HG03060 (cell line): ENCODE results near the gene BICD1.

Source experiments
- ATAC-seq: cut with Tn5 transposase; IDR thresholded peaks from one replicate; pipeline ENCODE4 v1.9.1; 2021; ENCODE audit warnings: low read depth, moderate number of reproducible peaks; ENCODE audit not compliant: unreplicated experiment

BICD1 gene

DNA sequence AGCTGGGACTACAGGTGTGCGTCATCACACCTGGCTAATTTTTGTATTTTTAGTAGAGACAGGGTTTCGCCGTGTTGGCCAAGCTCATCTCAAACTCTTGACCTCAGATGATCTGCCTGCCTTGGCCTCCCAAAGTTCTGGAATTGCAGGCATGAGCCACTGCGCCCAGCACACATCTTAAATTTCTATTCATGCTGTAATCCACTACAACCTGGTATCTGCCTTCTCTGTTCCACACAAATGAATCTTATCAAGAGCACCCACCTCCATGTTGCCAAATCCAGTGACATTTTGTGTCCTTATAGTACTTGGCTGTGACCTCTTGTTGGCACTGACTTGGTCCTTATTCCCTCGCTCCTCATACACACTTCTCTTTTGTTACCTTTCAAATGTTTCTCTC is 5.8 kb upstream of the BICD1 start:
- ATAC-seq: no peak

DNA sequence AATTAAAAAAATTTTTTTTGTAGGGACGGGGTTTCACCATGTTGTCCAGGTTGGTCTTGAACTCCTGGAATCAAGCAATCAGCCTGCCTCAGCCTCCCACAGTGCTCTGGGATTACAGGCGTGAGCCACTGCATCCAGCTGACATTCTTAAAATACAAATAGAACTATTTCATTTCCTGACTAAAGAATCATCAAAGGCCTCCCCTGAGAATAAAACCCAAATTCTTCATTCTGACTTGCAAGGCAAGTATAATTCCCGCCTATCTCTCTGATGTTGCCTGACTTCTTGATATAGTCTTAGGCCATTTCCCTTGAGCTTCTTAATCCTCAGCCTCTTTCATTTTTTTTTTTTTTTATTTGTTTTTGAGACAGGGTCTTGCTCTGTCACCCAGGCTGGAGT is 4.4 kb upstream of the BICD1 start:
- ATAC-seq: no peak

DNA sequence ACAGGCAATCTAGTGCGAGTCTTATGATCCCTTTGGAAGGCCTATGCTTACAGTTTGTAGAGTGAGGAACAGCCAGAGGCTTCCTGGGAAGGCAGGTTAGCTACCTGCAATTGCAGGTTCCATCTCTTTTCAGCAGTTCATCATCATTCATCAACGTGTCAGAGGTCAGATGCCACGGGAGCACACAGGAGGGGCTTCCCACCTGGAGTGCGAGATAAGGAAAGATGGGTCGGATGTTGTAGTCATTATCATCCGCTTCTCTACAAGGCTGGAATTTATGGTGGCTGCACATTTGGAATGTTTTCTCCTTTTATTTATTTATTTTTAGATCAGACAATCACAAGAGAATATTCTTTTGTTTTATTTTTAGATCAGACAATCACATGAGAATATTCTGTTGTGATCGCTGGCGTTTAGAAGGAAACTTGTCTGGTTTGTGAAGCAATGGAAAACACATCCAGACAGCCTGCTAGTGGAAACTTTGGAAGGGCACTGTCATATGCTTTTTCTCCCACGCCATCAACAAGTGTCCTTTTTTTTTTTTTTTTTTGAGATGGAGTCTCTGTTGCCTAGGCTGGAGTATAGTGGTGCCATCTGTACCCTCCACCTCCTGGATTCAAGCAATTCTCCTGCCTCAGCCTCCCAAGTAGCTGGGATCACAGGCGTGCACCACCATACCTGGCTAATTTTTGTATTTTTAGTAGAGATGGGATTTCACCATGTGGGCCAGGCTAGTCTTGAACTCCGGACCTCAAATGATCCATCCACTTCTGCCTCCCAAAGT is 1.9 kb upstream of the BICD1 start:
- ATAC-seq: no peak

DNA sequence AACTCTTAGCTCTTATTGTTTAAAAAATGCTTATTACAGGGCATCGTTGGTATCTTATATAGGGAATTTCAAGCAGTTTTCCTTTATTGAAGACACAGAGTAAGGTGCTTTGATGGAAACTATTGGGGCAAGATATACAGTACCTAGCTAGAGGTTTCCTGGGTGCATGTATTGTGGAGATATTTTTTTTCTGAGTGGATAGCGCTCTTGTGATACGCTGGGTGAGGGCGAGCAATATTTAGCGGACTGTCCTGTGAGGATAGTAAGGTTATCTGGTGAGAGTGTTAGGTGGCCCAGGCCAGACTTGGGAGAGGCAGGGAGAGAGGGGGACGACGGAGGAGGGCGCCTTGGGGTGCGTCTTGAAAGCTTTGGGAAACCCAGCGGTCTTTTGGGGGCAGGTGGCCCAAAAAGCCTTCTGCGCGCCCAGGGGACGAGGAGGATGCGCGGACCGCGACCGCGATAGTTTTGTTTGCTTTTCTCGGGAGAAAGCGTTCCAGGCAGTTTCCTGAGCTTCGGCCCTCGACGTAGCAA is 596 bp upstream of the BICD1 start:
- ATAC-seq: no peak

DNA sequence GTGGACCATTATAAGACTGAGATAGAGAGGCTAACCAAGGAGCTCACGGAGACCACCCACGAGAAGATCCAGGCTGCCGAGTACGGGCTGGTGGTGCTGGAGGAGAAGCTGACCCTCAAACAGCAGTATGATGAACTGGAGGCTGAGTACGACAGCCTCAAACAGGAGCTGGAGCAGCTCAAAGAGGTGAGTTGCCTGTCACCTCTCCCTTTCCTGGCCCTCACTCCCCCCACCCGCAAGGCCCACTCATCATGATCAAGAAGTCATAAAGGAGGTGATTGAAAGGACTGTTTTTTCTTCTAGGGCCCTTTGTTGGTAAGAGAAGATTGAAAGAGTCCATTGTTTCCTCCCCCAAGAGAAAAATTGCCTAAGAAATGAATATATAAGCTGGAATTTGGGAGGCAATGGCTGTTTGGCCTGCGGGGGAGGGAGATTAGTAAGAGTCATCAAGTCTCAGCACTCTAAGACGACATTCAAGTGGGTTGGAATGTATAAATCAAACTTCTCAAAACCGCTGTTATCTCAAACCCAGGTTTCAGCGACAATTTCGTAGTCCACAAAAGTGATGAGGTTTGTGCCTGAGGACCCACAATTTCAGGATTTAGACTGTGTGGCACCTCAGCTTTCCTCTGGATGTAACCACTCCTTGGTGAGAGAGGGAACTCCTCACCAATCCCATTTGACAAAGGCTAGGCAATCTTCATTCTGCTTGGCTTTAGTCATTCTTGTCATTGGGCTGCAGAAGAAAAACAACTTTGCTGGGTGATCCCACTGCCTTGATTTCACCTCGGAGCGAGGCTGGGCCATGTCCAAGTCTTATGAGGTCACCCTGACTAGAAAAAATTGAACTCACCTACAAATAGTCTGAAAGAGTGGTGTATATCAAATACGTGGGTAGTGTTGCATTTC is 966 bp downstream of the BICD1 start:
- no peak for ATAC-seq

DNA sequence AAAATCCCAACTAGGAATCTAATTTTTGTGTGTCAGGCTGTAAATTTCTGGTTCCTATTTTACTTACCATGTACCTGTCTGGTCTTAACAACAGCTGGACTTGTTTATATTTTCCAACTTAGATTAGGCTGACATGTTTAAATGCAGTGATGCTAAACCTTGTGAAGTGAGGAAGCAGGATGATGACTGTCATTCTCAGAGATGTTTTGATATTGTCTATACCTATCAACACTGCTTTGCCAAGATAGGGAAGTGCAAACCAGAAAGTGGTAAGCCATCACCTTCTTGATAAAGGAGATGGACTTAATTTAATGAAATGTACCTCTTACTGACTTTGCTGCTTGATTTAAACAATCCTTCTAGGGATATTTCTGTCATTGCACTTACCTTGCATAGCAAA is 2.1 kb downstream of the BICD1 start:
- ATAC-seq: no peak

DNA sequence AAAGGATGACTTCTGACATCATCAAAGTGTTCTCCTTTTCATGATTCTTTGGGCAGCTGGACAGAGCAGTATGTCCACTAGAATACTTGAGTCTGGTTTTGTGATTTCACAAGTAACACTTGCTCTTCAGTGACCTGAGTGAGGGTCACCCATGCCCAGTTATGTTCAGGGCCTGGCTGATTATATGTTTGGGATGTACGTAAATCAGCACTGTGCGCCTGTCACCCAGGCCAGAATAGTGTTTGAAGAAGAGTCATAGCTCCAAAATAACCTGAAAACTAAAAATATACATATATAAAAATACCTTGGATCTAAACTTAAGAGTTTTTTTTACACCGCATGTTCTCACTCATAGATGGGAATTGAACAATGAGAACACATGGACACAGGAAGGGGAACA is 3.8 kb downstream of the BICD1 start:
- no peak for ATAC-seq

DNA sequence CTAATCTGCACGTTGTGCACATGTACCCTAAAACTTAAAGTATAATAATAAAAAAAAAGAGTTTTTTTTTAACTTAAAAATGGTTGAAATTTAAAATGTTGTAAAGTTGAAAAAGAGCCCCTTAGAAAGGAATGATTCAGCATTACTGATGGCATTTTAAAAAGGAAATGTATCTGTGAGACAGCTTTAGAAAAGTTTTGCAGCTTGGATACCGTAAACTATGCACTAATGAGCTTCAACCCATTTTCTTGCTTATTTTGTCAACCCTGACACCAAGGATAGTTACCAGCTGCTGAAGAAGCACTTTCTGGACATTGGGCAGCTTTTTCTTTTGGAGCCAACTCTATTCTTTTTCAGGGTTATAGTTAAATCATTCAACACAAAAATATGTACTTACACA is 4.3 kb downstream of the BICD1 start:
- no peak for ATAC-seq

DNA sequence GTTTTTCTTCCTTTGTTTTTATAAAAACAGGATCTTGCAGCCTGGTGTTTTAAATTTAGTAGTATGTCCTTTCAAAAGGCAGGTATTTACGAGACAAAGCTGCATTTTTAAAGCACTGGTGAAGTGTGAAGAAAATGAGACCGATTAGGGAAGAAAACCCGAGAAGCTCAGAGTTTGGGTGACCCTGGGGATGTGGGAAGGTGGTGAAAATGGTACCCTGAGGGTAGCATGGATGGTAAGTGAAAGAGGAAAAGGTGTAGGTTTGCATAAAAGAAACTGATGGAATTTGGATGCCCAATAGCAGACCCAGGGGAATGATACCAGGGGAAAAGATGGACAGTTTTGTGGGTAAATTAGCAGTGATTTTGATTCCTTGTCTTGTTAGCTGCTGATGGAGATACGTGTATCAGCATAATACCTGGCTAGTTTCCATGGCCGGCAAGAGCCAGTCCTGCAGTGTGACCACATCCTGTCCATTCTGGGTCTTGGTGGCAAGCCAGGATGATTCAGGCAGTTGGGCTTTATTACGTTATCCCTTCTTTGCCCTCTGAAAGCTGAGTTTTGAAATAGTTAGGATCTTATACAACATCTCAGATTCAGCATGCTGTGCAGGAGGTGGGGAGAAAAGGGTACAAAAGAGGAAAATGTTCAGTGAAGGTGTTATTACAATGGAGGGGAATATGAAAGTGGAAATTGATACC is 8.9 kb downstream of the BICD1 start:
- no peak for ATAC-seq

DNA sequence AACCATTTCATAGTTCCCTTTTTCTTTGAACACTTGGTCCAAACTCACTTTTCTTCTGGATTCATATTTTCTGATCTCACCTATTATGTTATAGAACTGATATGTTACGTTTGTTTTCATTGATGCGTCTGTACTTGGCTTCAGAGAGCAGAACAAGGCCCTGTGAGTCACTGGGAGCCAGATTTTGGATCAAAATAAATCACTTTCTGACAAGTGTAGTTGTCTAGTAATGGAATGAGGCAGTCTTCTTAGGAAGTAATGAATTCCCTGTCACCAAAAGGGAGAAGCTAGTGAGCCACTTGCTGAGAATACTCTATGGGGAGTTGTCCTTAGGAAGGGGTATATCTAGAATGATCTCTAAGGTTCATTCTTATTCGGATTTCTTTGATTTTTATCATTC is 10.2 kb downstream of the BICD1 start:
- no peak for ATAC-seq

DNA sequence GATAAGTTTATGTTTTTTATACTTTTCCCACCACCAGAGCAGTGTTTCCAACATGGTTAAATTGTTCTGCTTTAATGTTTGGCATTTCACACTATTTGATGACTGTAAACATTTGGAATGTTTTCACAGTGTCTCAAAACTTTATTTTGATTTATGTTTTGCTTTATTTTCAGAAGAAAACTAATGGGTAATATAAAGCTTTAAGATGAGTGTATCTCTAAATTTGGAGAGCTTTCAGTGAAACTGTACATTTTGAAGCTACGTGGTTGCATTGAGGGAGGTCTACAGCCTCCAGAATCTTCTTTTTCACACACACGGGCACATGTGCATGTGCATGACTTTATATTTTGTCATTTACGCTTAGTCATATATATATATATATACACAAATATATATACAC is 10.7 kb downstream of the BICD1 start:
- no peak for ATAC-seq

DNA sequence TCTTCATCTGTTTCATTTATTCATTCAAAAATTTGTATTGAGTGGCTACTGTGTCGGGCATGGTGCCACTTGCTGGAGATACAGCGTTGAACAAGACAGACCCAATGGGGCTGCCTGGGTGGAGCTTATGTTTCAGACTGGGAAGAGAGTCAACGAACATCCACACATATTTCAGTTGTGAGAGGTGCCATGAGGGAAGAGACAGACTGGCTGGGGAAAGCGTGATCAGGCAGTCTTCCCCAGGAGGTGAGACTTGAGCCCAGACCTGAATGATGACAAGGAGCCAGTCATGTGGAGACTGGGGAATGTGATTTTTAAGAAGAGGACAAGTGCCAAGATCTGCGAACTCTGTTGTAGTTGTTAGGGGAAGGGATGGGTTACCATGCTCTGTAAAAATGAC is 12.2 kb downstream of the BICD1 start:
- ATAC-seq: no peak

DNA sequence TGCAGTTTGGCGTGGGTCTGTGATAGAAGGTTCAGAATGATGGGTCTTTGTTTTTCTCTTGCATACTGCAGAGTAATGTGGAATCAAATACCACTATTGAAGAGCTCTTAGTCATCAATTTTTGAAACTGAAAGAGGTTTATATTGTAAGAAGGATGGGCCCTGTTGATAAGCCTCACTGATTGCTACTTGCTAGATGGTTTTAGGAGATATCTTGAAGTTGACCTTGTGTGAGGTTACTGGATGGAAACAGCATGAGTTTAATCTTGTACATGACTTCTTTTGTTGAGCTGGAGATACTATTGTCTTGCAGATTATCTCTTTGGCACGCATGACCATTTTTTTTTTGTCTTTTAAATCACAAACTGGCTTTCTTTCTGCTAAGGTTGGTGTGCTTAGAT is 13.8 kb downstream of the BICD1 start:
- ATAC-seq: no peak

DNA sequence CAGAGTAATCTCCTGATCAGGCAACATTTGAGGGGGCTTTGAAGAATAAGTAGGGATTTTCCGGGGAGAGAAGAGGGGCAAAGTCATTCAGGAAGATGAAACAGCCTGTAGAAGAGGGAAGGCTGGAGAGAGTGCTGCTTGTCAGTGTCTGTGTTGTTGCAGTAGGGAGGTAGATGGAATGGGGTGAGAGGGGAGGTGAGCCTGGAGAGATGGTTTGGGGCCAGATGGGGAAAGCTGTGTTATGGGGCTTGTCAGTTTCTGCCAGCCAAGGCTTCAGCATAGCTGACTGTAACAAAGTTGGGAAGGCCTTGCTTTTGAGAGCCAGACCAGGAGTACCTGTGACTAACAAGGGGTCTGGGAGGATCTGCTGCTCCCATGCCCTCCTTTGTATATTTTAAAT is 18.0 kb downstream of the BICD1 start:
- no peak for ATAC-seq

DNA sequence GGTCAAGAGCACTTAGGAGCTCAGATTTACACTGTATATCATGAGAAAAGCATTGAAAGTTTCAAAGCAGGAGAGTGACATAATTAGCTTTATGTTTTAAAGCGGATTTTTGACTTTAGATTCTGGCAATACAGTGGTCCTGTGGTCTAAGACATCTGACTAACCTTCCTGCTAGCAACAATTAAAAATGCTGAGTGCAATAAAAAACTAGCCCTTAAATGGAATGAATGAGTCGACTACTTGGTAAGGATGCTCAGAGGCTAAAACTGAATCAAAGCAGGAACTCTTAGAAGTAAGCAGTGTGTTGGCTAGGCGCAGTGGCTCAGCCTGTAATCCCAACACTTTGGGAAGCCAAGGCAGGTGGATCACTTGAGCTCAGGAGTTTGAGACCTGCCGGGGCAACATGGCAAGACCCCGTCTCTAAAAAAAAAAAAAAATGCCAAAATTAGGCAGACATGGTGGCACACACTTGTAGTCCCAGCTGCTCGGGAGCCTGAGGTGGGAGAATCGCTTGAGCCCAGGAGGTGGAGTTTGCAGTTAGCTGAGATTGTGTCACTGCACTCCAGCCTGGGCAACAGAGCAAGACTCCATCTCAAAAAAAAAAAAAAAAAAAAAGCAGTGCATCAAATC is 18.9 kb downstream of the BICD1 start:
- no peak for ATAC-seq

DNA sequence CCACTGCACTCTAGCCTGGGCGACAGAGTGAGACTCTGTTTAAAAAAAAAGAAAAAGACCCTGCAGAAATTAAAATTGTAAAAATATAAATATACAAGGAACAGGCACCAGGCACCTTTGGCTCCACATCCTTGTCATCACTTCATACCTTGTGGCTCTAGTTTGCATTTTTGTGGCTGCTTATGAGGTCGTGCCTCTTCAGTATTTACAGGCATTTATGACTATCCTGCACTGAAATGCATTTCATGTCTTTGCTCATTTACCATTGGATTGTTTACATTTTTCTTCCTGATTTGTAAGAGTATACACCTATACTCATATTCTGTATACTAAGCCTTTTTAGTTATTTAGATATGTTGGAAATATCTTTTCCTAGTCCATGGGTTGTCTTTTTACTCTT is 20.1 kb downstream of the BICD1 start:
- no peak for ATAC-seq

DNA sequence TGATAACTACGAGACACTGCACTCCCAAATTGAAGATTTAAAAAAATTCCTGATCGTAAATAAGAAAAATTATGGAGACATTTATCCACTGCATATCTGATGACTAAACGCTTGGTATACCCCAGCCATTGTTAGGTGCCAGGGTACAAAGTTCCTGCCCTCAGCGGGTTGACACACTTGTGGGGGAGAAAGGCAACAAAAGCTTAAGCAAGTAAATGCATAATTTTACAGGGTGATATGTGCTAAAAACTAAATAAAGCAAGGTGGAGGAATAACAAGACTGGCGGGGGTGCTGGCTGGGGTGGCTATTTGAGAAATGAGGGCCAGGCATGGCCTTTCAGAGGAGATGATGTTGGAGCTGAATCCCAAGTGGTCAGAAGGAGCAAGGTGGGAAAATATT is 25.0 kb downstream of the BICD1 start:
- ATAC-seq: no peak

DNA sequence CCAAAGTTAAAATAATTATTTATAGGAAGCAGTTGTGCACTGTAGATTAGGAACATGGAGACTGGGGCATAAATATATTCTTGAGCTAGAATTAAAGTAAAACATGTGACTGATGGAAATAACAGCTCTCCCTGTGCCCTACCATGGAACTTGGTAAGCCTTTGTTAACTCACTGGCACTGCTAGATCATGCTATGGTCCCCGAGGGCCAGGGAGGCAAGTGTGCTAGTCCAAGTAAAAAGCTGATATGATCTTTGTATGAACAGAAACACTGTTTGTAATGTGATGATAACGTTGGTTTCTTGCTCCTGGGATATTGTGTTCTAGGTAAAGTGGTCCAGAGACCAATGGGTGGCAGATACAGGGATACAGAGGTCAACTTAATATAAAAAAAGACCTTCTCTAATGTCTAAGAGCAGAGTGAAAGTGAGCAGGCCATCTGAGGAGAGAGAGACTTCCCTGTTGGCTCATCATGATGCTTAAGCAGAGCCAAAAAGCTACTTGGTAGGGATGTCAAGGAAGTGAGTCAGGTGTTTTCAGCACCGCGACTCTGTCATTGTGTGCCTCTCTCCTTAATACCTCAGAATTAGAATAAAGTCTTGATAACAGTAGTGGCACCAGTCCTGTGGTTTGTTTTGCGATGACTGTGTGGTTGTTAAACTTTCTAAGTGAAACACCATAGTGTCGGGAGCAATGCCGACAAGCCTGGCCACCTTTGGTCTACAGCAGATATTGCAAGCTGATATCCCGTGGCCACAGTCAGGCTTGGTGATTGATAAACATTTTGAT is 27.6 kb downstream of the BICD1 start:
- peak; percentile 54 for ATAC-seq

DNA sequence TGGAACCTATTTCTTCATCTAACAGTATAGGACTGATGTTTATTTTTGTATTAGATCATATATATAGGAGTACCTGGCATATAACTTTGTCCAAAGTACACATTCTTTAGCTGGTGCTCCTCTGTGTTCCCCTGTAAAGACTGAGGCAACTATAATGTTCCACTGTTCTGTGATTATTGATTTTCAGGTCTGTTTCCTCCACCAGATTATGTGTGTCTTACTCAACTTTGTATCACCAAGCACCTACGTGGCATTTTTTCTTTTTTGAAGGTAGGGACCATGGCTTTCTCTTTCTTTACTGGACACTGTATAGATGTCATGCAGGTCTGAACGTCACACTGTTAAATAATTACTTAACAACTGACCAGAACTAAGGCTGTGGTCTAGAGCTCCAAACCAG is 29.3 kb downstream of the BICD1 start:
- ATAC-seq: no peak

DNA sequence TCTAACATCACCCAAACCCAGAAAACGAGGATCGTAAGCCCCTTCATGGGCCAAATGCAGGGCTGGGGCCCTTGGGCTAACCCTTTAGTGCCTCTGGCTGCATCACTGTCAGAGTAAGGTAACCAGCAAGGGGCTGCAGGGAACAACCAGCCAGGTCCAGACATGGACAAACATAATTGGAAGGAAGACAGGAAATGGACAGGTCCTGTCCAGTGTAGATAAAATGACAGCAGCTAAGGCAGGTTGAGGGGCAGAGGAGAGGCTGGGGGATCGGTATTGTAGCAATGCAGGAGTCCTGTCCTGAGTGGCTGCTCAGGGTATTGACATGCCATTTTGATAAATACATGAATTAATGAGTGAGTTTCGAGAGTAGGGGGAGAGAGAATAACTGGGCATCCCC is 29.8 kb downstream of the BICD1 start:
- no peak for ATAC-seq
